Mammary epithelial cell (primary cell): ENCODE measurements around the gene SPATA21.

Experiments used
- EZH2 ChIP-seq: IDR thresholded peaks from 2 replicates; pipeline ENCODE4 v1.6.1; 2012; ENCODE audit warnings: low read length, inconsistent platforms, borderline replicate concordance
- TF ChIP-seq, protein P1 (sequence below), 2 donors: IDR thresholded peaks in 1 of 2; conservative IDR thresholded peaks in 1 of 2; 2 replicates each; pipeline ENCODE4 v1.5.1; 2011 to 2012; ENCODE audit warnings: inconsistent platforms in 2 of 2, low read length in 2 of 2, mild to moderate bottlenecking in 2 of 2, control low read depth in 1 of 2, low read depth in 1 of 2; ENCODE audit not compliant: insufficient read depth in 1 of 2; ENCODE audit errors: extremely low read depth in 1 of 2

DNA sequence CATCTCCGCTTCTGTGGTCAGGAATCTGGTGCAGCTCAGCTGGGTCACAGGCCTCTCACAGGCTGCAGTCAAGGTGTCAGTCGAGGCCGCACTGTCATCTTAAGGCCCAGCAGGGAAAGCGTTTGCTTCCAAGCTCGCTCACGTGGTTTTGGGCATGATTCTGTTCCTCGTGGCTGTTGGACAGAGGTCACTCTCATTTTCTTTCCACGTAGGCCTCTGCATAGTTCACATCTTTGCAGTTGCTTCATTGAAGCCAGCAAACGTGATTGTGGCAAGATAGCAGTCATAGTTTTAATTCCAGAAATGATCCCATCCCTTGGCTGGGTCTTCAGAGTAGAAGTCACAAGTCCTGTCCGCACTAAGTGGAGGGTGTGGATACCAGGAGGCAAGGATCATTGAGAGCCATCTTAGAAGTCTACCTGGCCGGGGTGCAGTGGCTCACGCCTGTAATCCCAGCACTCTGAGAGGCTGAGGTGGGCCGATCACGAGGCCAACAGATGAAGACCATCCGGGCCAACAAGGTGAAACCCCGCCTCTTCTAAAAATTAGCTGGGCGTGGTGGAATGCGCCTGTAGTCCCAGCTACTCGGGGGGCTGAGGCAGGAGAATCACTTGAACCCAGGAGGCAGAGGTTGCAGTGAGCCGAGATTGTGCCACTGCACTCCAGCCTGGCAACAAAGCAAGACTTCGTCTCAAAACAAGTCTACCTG is 27.8 kb upstream of the SPATA21 start:
- TF ChIP-seq, protein P1, sequence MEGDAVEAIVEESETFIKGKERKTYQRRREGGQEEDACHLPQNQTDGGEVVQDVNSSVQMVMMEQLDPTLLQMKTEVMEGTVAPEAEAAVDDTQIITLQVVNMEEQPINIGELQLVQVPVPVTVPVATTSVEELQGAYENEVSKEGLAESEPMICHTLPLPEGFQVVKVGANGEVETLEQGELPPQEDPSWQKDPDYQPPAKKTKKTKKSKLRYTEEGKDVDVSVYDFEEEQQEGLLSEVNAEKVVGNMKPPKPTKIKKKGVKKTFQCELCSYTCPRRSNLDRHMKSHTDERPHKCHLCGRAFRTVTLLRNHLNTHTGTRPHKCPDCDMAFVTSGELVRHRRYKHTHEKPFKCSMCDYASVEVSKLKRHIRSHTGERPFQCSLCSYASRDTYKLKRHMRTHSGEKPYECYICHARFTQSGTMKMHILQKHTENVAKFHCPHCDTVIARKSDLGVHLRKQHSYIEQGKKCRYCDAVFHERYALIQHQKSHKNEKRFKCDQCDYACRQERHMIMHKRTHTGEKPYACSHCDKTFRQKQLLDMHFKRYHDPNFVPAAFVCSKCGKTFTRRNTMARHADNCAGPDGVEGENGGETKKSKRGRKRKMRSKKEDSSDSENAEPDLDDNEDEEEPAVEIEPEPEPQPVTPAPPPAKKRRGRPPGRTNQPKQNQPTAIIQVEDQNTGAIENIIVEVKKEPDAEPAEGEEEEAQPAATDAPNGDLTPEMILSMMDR (conservative IDR thresholded peaks at IDR 0.05 in 1 of 2, IDR thresholded peaks at IDR 0.05 in 1 of 2; ENCODE audit: extremely low read depth in 1 of 2, insufficient read depth in 1 of 2, low read depth in 1 of 2, low read length in 2 of 2) = no peak
- no peak for TF ChIP-seq EZH2
